Measurements from ENCODE around the gene TREX2.

GRCh38 chrX:153463031-153463430 lies 17.2 kb upstream of the TREX2 start:
- no peak for TF ChIP-seq POLR2A (IDR thresholded peaks at IDR 0.05; ENCODE audit: low read depth)
- no peak for TF ChIP-seq CTCF (IDR thresholded peaks at IDR 0.05)

Measured in esophagus muscularis mucosa (tissue), 3 donors.